ENCODE measurements around the gene EPHB2.

DNA sequence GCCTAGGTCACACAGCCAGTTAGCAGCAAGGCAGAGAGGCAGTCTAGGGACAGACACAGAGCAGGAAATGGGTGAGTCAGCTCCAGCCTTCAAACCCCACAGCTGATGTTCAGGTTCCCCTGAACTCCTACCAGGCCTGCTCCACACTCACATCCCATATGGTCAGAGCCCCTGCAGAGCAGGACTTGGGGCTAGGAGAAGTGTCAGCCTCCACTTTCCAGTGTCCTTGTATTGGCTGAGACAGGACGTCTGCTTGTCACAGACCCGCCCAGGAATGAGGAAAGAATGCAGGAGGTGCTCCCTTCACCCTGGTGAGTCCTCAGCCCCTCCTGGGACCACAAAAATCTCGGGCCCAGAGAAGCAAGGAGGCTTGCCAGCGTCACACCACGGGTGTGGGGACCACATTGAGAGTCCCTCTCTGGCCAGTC, 169.5 kb downstream of the EPHB2 start:
- TF ChIP-seq POLR2A (IDR thresholded peaks at IDR 0.05), result no peak
- TF ChIP-seq, protein P1, sequence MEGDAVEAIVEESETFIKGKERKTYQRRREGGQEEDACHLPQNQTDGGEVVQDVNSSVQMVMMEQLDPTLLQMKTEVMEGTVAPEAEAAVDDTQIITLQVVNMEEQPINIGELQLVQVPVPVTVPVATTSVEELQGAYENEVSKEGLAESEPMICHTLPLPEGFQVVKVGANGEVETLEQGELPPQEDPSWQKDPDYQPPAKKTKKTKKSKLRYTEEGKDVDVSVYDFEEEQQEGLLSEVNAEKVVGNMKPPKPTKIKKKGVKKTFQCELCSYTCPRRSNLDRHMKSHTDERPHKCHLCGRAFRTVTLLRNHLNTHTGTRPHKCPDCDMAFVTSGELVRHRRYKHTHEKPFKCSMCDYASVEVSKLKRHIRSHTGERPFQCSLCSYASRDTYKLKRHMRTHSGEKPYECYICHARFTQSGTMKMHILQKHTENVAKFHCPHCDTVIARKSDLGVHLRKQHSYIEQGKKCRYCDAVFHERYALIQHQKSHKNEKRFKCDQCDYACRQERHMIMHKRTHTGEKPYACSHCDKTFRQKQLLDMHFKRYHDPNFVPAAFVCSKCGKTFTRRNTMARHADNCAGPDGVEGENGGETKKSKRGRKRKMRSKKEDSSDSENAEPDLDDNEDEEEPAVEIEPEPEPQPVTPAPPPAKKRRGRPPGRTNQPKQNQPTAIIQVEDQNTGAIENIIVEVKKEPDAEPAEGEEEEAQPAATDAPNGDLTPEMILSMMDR (IDR thresholded peaks at IDR 0.05), result no peak
